ENCODE measurements around the gene CACNA1E. TPM values are rescaled to one million over a fixed set of nuclear protein-coding genes. Genes with fewer than 3 reads are reported as not detected.

The CACNA1E gene
- total and polyA plus RNA-seq, 2 of the 13 experiments (the other 11 are each of a cell fraction or from before 2014, with no cell fraction given), result not detected

- in situ Hi-C loops (cut with HindIII; ENCODE audit: extremely low pct_ligation_motif_present, low pct_unique_long_range_greater_than_20kb), result no loop called here
- TF ChIP-seq IKZF1 (IDR thresholded peaks at IDR 0.05), result no peak
- TF ChIP-seq MIXL1 (CRISPR knock-in tag; IDR thresholded peaks at IDR 0.05), result no peak
- TF ChIP-seq, protein P1, sequence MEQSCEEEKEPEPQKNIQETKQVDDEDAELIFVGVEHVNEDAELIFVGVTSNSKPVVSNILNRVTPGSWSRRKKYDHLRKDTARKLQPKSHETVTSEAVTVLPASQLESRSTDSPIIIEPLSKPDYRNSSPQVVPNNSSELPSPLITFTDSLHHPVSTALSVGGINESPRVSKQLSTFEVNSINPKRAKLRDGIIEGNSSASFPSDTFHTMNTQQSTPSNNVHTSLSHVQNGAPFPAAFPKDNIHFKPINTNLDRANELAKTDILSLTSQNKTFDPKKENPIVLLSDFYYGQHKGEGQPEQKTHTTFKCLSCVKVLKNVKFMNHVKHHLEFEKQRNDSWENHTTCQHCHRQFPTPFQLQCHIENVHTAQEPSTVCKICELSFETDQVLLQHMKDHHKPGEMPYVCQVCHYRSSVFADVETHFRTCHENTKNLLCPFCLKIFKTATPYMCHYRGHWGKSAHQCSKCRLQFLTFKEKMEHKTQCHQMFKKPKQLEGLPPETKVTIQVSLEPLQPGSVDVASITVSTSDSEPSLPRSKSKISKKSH (CRISPR knock-in tag; IDR thresholded peaks at IDR 0.05; ENCODE audit: borderline replicate concordance), result no peak
- no peak for TF ChIP-seq ZNF776 (CRISPR knock-in tag; IDR thresholded peaks at IDR 0.05)
- TF ChIP-seq RELA (CRISPR knock-in tag; IDR thresholded peaks at IDR 0.05), result no peak
- TF ChIP-seq, protein P2, sequence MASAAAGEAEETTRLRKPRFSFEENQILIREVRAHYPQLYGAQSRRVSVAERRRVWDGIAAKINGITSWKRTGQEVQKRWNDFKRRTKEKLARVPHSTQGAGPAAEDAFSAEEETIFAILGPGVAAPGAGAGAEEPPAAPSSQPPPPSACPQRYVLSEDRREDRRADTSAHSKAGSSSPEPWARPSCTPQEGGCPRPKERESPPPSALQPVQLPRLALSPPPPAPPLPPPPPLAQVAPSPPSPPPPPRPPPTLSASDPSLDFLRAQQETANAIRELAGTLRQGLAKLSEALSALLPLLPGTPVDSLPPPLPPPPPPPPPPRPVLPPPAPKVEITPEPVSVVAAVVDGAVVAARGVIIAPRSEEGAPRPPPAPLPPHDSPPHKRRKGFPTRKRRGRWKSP (CRISPR knock-in tag; IDR thresholded peaks at IDR 0.05), result no peak
- TF ChIP-seq MLXIP (CRISPR knock-in tag; IDR thresholded peaks at IDR 0.05; ENCODE audit: borderline replicate concordance), result no peak
- TF ChIP-seq, protein P3, sequence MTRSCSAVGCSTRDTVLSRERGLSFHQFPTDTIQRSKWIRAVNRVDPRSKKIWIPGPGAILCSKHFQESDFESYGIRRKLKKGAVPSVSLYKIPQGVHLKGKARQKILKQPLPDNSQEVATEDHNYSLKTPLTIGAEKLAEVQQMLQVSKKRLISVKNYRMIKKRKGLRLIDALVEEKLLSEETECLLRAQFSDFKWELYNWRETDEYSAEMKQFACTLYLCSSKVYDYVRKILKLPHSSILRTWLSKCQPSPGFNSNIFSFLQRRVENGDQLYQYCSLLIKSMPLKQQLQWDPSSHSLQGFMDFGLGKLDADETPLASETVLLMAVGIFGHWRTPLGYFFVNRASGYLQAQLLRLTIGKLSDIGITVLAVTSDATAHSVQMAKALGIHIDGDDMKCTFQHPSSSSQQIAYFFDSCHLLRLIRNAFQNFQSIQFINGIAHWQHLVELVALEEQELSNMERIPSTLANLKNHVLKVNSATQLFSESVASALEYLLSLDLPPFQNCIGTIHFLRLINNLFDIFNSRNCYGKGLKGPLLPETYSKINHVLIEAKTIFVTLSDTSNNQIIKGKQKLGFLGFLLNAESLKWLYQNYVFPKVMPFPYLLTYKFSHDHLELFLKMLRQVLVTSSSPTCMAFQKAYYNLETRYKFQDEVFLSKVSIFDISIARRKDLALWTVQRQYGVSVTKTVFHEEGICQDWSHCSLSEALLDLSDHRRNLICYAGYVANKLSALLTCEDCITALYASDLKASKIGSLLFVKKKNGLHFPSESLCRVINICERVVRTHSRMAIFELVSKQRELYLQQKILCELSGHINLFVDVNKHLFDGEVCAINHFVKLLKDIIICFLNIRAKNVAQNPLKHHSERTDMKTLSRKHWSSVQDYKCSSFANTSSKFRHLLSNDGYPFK (CRISPR knock-in tag; IDR thresholded peaks at IDR 0.05; ENCODE audit: borderline replicate concordance), result no peak
- TF ChIP-seq, protein P4, sequence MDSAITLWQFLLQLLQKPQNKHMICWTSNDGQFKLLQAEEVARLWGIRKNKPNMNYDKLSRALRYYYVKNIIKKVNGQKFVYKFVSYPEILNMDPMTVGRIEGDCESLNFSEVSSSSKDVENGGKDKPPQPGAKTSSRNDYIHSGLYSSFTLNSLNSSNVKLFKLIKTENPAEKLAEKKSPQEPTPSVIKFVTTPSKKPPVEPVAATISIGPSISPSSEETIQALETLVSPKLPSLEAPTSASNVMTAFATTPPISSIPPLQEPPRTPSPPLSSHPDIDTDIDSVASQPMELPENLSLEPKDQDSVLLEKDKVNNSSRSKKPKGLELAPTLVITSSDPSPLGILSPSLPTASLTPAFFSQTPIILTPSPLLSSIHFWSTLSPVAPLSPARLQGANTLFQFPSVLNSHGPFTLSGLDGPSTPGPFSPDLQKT (CRISPR knock-in tag; IDR thresholded peaks at IDR 0.05; ENCODE audit: borderline replicate concordance), result no peak
- no peak for TF ChIP-seq NPAS2 (CRISPR knock-in tag; IDR thresholded peaks at IDR 0.05; ENCODE audit: borderline replicate concordance)
- no peak for TF ChIP-seq ZNF557 (CRISPR knock-in tag; IDR thresholded peaks at IDR 0.05)
- no peak for TF ChIP-seq HOXA9 (CRISPR knock-in tag; IDR thresholded peaks at IDR 0.05; ENCODE audit: borderline replicate concordance)
- TF ChIP-seq ZNF354B (CRISPR knock-in tag; IDR thresholded peaks at IDR 0.05), result no peak
- TF ChIP-seq ZGPAT (CRISPR knock-in tag; IDR thresholded peaks at IDR 0.05), result no peak
Measured at GRCh38 chr1:181607524-181607923, 124.2 kb downstream of the CACNA1E start.

More at GRCh38 chr1:181607524-181607923, 124.2 kb downstream of the CACNA1E start:
- Histone ChIP-seq H3K27ac (ENCODE audit: extremely low read length, insufficient read depth, low read length) (no peak overlapping the region), H3K4me1 (ENCODE audit: insufficient read depth, low read length) (no peaks in the 10 kb centered on the region), H3K4me3 (replicated peaks in 1 of 3; ENCODE audit: insufficient read depth in 1 of 3, low read depth in 2 of 3, low read length in 3 of 3) (no peak overlapping the region), H2AFZ (ENCODE audit: low read length) (no peak overlapping the region), H3K27me3 (ENCODE audit: control insufficient read depth in 1 of 2, insufficient read depth in 2 of 2, low read length in 2 of 2) (peaks cover 0 to 1% of the 10 kb centered on the region in 2 experiments; a peak in 2 of 5 replicates), H3K9ac (ENCODE audit: insufficient read depth, low read depth, low read length) (no peak overlapping the region), H3K79me2 (ENCODE audit: insufficient read depth, low read length) (no peaks in the 10 kb centered on the region), H3K9me3 (ENCODE audit: low read length) (no peaks in the 10 kb centered on the region), H3K4me2 (ENCODE audit: low read depth, low read length) (no peak overlapping the region), H3K36me3 (replicated peaks in 1 of 2; ENCODE audit: control insufficient read depth in 1 of 2, insufficient read depth in 2 of 2, low read length in 2 of 2) (no peaks in the 10 kb centered on the region), H4K20me1 (ENCODE audit: insufficient read depth, low read length) (no peaks in the 10 kb centered on the region)
- intact Hi-C loops (cut with micrococcal nuclease; ENCODE audit: unreplicated experiment), result no loop called here
- DNase-seq (ENCODE audit: low spot score) (no peak), FAIRE-seq (no peak), ATAC-seq (no peak)
- ChIA-PET CTCF (ENCODE audit: low intra/inter-chr PET ratio, low total read pairs) (no interaction called here), POLR2A (no interaction called here)
- WGBS (ENCODE audit: low lambda C conversion rate), result 1% methylated on average over 3 of the region's 3 CpGs
- BruUV-seq (replicated peaks), result no TSS peak

Measured in HepG2 (cell line).